HG03103 (cell line): ENCODE measurements around the gene TUFM.
"Not testable (repeated sequence)": the region's sequence is repeated elsewhere in the genome, so short reads cannot be mapped to it uniquely, and the experiment has no call there.

ENCODE experiments used
- ATAC-seq: cut with Tn5 transposase; IDR thresholded peaks from one replicate; pipeline ENCODE4 v1.9.1; 2021; ENCODE audit warnings: low read depth; ENCODE audit not compliant: unreplicated experiment

Gene TUFM

GRCh38 chr16:28842696-28843095 lies 3.5 kb downstream of the TUFM start:
- ATAC-seq: no peak

GRCh38 chr16:28839899-28840298 lies 6.2 kb downstream of the TUFM start:
- no peak for ATAC-seq

- no peak for ATAC-seq
Observed at GRCh38 chr16:28839004-28839639, 7.0 kb downstream of the TUFM start.

DNA sequence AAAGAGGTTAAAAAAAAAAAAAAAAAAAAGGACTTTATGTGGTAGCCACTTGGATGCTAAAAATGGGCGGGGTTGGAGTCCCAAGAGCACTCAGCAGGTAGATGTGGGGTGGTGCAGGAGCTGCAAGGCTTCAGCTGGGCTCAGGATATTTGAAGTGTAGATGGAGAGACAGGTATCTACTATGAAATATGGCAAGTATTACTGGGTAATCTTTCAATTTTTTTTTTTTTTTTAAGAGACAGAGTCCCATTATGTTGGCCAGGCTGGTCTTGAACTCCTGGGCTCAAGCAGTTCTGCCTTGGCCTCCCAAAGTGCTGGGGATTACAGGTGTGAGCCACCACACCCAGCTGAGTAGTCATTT lies 7.6 kb downstream of the TUFM start:
- ATAC-seq: no peak

DNA sequence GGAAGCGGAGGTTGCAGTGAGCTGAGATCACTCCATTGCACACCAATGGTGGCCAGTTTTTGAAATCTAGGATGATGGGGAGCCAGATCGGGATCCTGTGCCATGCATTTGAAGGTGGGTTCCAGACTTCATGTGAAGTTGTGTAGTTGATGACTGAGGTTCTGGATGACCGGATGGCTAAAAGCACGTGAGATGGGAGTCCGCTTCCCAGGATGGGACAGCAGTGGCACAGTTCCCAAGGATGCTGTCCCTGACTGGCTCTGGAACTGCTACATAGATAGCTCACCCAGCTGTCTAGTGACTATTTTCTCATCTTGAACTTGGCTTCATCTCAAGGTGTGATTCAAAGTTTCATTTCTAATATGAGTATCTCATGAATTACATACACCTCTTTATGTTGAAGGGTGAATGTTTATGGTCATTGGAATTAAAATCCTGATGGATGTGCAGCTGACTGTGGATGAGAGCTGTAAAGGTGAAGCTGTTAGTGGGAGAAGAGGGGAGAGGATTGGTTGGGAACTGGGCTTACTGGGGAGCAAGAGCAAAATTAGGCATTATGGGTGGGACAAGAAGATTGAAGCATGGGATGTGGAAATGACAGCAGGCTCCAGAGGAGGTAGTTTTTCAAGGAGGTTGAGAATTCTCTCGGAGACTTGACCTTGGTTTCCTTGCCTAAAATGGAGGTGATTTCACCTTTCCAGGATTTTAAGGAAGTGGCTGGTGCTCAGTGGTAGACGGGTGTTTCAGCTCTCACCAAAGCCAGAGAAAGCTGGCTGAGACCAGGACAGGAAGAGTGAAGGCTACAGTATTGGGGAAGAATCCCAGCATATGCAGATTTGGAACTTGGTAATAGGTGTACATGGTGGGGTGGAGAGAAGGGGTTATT lies 8.2 kb downstream of the TUFM start:
- ATAC-seq: no peak

DNA sequence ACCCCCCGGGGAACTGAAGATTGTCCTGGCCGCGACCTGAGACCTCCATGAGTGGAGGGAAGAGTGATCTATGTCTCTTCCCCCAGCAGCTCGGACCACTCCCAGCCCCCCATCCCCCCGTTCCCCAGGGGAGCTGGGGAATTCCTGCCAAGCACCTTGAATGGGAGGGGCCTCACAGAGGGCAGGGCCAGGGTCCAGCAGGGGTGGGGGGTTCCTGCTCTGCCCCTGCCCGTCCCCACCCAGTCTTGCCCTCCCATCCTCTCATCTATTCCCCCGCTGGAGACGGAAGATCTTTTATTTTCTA lies 9.4 kb downstream of the TUFM start:
- ATAC-seq: no peak

- ATAC-seq: no peak
Observed at GRCh38 chr16:28835864-28836760, 10.0 kb downstream of the TUFM start.

- ATAC-seq: no peak
Observed at GRCh38 chr16:28834873-28835863, 11.0 kb downstream of the TUFM start.

- ATAC-seq: no peak
Observed at GRCh38 chr16:28834349-28834748, 11.8 kb downstream of the TUFM start.

- no peak for ATAC-seq
Observed at GRCh38 chr16:28830531-28830930, 15.6 kb downstream of the TUFM start.

DNA sequence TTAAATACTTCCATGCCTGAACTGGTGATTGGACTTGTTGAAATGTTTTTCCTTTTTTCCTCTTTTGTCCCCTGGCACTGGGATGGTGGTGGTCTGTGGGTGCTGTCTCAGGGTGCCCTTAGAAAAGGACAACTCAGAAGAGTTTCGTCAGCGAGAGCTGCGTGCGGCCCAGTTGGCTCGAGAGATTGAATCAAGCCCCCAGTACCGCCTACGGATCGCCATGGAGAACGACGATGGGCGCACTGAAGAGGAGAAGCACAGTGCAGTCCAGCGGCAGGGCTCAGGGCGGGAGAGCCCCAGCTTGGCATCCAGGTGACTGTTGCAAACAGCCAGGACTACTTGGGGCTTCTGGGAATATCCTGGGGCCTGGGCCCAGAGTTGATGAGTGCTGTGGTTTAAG lies 16.4 kb downstream of the TUFM start:
- no peak for ATAC-seq

DNA sequence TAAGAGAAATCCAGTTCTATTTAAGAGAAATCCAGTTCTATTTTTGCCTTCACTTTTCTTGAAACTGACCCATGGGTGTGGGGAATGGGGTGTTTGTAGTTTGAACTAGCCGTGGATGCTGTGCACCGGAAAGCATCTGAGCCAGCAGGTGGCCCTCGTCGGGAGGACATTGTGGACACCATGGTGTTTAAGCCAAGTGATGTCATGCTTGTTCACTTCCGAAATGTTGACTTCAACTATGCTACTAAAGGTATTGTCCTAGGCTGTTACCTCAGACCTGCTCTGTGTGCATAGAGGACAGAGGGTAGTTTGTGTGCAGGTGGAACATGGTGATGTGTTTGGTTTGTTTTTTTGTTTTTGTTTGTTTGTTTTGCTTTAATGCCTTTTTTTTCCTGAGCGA lies 20.0 kb downstream of the TUFM start:
- ATAC-seq: no peak

DNA sequence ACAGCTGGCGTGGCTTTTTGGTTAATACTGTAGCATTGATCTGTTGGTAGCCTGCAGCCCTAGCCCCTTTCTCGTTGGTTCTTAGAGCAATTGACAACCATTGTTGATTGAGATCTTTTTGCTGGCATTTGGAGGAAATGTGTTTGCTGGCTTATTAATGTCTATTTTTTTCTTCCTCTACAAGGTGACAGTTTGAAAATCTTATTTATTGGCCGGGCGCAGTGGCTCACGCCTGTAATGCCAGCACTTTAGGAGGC lies 21.5 kb downstream of the TUFM start:
- no peak for ATAC-seq

- ATAC-seq: peak; percentile 58
Observed at GRCh38 chr16:28823873-28824716, 22.1 kb downstream of the TUFM start.

DNA sequence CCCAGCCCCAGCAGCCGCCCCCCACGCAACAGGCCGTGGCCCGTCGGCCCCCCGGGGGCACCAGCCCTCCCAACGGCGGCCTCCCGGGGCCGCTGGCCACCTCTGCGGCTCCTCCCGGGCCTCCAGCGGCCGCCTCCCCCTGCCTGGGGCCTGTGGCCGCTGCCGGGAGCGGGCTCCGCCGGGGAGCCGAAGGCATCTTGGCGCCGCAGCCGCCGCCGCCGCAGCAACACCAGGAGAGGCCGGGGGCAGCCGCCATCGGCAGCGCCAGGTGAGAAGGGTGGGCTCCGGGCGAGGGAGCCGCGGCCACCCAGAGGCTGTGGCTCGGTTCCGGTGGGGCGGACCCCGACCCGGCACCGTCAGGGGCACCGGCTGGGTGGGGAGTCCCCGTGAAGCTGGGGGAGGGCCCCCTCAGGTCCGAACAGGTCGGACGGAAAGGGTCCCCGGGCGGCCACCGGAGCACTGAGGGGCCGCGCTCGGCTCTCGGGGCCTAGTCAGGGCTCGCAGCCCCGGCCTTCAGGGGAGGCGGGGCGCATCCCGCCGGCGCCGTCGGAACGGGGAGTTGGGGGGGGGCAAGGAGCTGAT lies 22.8 kb downstream of the TUFM start:
- peak; percentile 18 for ATAC-seq

DNA sequence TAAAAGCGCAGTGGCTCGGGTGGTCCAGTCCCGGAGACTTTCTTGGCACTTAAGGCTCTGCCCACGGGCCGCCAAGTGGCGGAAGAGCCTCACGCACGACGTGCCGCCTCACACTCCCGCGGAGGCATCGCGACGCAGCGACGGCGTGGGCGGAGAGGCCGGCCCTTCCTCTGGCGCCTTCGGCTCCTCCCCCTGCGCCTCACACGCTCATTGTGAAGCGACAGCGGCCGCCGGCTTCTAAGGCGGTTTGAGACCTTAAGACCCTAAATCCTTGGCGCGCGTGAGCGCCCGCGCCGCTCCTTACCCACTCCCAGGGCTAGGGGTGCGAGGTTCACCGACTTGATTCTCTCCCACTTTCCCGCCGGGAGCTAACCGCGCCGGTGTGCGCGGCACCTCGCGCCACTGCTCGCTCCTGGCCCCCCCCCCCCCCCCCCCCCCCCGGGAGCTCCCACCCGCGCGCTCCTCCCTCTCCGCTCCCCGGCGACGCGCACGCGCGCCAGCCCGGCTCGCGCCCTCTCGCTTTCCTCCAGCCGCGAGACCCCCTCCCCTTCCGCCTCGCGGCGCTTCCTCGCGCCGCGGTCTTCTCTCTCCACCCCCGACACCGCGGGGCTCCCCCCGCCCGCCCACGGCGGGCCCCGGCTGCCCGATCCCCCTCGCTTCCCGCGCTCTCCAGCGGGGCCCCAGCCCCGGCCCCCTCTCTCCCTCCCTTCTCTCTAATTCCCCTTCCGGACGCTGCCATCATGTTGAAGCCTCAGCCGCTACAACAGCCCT lies 23.4 kb downstream of the TUFM start, which contains the start of gene ATXN2L:
Gene ATXN2L, plus strand, starts transcription at position 480 of the 771 bp plus-strand sequence. Its CDS starts 261 bp downstream, at position 741.
- peak; percentile 43 for ATAC-seq

- ATAC-seq: no peak
Observed at GRCh38 chr16:28821874-28822519, 24.2 kb downstream of the TUFM start.

DNA sequence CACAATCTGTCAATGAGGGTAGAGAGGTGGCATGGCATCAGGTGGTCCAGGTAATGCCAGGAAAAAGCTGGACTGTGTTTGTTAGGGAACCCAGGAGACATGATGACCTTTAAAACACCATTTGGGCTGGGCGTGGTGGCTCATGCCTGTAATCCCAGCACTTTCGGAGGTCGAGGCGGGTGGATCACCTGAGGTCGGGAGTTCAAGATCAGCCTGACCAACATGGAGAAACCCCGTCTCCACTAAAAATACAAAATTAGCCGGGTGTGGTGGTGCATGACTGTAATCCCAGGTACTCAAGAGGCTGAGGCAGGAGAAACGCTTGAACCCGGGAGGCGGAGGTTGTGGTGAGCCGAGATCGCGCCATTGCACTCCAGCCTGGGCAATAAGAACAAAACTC lies 25.6 kb downstream of the TUFM start:
- ATAC-seq: not testable (repeated sequence)
